ENCODE results near the gene WDR6.

The WDR6 gene

DNA sequence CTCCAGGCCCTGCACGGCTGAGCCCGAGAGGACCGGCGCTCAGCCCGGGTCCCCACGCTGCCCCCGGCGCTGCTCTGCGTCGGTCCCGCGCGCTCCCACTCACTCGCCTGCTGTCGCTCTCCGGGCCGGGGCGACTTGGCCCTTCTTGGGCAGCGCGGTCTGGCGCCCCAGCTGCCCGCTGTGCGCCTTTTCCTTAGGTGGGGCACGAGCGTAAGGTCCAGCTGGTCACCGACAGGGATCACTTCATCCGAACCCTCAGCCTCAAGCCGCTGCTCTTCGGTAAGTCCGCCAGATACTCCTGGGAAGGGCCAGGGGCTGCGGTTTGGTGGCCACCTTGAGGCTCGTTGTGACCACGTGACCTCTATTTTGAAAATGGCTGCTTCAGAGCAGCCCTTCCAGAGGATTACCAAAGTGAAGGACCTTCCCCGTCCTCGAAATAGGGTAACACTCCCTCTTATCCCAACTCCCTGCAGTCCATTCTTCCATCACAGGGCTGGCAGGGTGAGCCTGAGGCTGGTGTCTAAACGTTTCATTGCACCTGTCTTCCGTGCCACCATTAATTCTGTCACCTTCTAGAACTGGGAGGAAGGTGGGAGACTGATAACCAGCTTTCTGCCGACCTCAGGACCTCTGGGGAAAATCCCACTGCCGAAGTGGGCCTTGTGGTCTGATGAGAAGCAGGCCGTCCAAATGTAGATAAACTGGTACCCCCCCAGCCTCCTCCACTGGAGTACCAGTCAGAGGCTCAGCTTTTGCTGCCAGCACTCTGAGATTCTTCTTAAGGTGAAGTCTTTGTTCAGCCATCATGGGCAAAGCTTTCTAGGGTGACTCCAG lies 16.3 kb upstream of the WDR6 start:
- Histone ChIP-seq H3K27ac (ENCODE audit: low read depth, low read length) (peak overlapping the region; percentile 65), H3K4me3 (ENCODE audit: insufficient read depth, low read length, poor library complexity, severe bottlenecking) (peak overlapping the region; percentile 60), H3K79me2 (ENCODE audit: insufficient read depth, low read length) (peaks cover 20% of the 10 kb centered on the region), H3K9me3 (ENCODE audit: insufficient read depth, low read length) (no peaks in the 10 kb centered on the region), H3K36me3 (ENCODE audit: low read length) (no peaks in the 10 kb centered on the region), H4K20me1 (ENCODE audit: low read depth, low read length) (no peaks in the 10 kb centered on the region), H3K9me2 (replicated peaks; ENCODE audit: insufficient read depth, low read length) (no peaks in the 10 kb centered on the region), H2AFZ (ENCODE audit: low read depth, low read length, severe bottlenecking) (peak overlapping the region; percentile 64), H3F3A (ENCODE audit: insufficient read depth) (peaks cover 6% of the 10 kb centered on the region; the same call in 1 of the 2 replicates), H3K27me3 (ENCODE audit: low read length) (no peaks in the 10 kb centered on the region), H3K9ac (ENCODE audit: low read length) (peak overlapping the region; percentile 70), H3K4me2 (ENCODE audit: low read depth, low read length, poor library complexity, severe bottlenecking) (peak overlapping the region; percentile 76)
- no peak for TF ChIP-seq EZH2phosphoT487 (conservative IDR thresholded peaks at IDR 0.05; ENCODE audit: low read length)
- TF ChIP-seq, protein P1, sequence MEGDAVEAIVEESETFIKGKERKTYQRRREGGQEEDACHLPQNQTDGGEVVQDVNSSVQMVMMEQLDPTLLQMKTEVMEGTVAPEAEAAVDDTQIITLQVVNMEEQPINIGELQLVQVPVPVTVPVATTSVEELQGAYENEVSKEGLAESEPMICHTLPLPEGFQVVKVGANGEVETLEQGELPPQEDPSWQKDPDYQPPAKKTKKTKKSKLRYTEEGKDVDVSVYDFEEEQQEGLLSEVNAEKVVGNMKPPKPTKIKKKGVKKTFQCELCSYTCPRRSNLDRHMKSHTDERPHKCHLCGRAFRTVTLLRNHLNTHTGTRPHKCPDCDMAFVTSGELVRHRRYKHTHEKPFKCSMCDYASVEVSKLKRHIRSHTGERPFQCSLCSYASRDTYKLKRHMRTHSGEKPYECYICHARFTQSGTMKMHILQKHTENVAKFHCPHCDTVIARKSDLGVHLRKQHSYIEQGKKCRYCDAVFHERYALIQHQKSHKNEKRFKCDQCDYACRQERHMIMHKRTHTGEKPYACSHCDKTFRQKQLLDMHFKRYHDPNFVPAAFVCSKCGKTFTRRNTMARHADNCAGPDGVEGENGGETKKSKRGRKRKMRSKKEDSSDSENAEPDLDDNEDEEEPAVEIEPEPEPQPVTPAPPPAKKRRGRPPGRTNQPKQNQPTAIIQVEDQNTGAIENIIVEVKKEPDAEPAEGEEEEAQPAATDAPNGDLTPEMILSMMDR (IDR thresholded peaks at IDR 0.05; ENCODE audit: insufficient read depth, low read length, poor library complexity, severe bottlenecking) = no peak

DNA sequence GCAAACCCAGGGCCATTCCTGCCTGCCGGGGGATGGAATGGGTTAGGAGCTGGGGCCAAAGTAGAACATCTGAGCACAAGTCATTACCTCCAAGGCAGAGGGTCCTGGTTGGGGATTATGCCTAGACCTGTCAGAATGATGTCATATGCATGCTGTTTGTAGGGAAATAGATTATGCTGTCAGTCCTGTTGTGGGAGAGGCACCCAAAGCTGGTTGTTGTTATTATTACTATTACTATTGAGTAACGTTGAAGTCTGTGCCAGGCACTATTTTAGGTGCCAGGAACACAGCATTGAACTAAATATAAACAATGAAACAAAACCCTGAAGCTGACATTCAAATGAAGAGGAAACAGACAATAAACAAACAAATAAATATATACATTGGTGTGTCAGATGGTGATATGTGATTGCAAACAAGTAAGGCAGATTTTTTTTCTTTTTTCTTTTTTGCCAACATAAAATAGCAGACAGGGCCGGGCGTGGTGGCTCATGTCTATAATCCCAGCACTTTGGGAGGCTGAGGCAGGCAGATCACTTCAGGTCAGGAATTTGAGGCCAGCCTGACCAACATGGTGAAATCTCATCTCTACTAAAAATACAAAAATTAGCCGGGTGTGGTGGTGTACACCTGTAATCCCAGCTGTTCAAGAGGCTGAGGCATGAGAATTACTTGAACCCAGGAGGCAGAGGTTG lies 15.2 kb upstream of the WDR6 start:
- Histone ChIP-seq H2AFZ (ENCODE audit: low read depth, low read length, severe bottlenecking) (no peak overlapping the region), H3F3A (ENCODE audit: insufficient read depth) (0 out of 2 replicates have a peak, but pooled peaks cover under 1% of the 10 kb centered on the region), H3K4me2 (ENCODE audit: low read depth, low read length, poor library complexity, severe bottlenecking) (peak overlapping the region; percentile 76), H3K9me2 (replicated peaks; ENCODE audit: insufficient read depth, low read length) (no peaks in the 10 kb centered on the region), H3K9ac (ENCODE audit: low read length) (peak overlapping the region; percentile 70), H3K27me3 (ENCODE audit: low read length) (no peaks in the 10 kb centered on the region), H3K79me2 (ENCODE audit: insufficient read depth, low read length) (peaks cover 20% of the 10 kb centered on the region), H3K9me3 (ENCODE audit: insufficient read depth, low read length) (no peaks in the 10 kb centered on the region), H4K20me1 (ENCODE audit: low read depth, low read length) (no peaks in the 10 kb centered on the region), H3K27ac (ENCODE audit: low read depth, low read length) (peak overlapping the region; percentile 65), H3K36me3 (ENCODE audit: low read length) (no peaks in the 10 kb centered on the region), H3K4me3 (ENCODE audit: insufficient read depth, low read length, poor library complexity, severe bottlenecking) (peak overlapping the region; percentile 60)
- TF ChIP-seq, protein P1 (IDR thresholded peaks at IDR 0.05; ENCODE audit: insufficient read depth, low read length, poor library complexity, severe bottlenecking) = no peak
- TF ChIP-seq EZH2phosphoT487 (conservative IDR thresholded peaks at IDR 0.05; ENCODE audit: low read length) = no peak

DNA sequence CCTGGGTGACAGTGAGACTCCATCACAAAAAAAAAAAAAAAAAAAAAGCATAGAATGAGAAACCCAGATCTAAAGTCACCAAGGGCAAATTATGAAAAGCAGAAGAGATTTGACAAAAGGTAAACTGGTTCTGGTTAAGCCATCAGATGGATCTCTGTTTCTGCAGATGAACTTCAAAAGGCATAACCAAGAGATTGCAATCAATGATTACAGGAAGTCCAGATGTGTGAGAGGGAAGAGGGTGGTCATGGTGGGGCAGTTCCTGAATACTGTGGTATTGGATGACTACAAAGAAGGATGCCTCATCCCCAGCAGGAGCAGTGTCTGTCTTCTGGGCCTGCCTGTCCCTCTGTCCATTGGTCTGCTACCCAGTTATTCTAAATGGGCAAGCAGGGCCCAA lies 13.4 kb upstream of the WDR6 start:
- H3K4me2 ChIP-seq (ENCODE audit: low read depth, low read length, poor library complexity, severe bottlenecking) = no peak overlapping the region
- H3K27ac ChIP-seq (ENCODE audit: low read depth, low read length) = no peak overlapping the region
- H3K79me2 ChIP-seq (ENCODE audit: insufficient read depth, low read length) = peaks cover 20% of the 10 kb centered on the region

More for the DNA sequence above, 13.4 kb upstream of the WDR6 start:
- TF ChIP-seq, protein P1 (IDR thresholded peaks at IDR 0.05; ENCODE audit: insufficient read depth, low read length, poor library complexity, severe bottlenecking) = no peak
- TF ChIP-seq EZH2phosphoT487 (conservative IDR thresholded peaks at IDR 0.05; ENCODE audit: low read length) = no peak
- Histone ChIP-seq H3K9me2 (replicated peaks; ENCODE audit: insufficient read depth, low read length) (no peaks in the 10 kb centered on the region), H4K20me1 (ENCODE audit: low read depth, low read length) (no peaks in the 10 kb centered on the region), H2AFZ (ENCODE audit: low read depth, low read length, severe bottlenecking) (no peak overlapping the region), H3K4me3 (ENCODE audit: insufficient read depth, low read length, poor library complexity, severe bottlenecking) (no peak overlapping the region), H3K27me3 (ENCODE audit: low read length) (no peaks in the 10 kb centered on the region), H3K36me3 (ENCODE audit: low read length) (no peaks in the 10 kb centered on the region), H3F3A (ENCODE audit: insufficient read depth) (no peaks in the 10 kb centered on the region), H3K9me3 (ENCODE audit: insufficient read depth, low read length) (no peaks in the 10 kb centered on the region), H3K9ac (ENCODE audit: low read length) (no peak overlapping the region)
